Activated T-helper 9 cell treated with anti-CD3 and anti-CD28 coated beads, Interleukin-2, amount 50 U/mL, for 16 hours (primary cell): ENCODE results near the gene ISOC2.
"Not testable (repeated sequence)": the region's sequence is repeated elsewhere in the genome, so short reads cannot be mapped to it uniquely, and the experiment has no call there.

Source experiments
- DNase-seq: peaks from one replicate; pipeline ENCODE4 v3.0.0-alpha.2; 2020; ENCODE audit warnings: low read depth

The ISOC2 gene

DNA sequence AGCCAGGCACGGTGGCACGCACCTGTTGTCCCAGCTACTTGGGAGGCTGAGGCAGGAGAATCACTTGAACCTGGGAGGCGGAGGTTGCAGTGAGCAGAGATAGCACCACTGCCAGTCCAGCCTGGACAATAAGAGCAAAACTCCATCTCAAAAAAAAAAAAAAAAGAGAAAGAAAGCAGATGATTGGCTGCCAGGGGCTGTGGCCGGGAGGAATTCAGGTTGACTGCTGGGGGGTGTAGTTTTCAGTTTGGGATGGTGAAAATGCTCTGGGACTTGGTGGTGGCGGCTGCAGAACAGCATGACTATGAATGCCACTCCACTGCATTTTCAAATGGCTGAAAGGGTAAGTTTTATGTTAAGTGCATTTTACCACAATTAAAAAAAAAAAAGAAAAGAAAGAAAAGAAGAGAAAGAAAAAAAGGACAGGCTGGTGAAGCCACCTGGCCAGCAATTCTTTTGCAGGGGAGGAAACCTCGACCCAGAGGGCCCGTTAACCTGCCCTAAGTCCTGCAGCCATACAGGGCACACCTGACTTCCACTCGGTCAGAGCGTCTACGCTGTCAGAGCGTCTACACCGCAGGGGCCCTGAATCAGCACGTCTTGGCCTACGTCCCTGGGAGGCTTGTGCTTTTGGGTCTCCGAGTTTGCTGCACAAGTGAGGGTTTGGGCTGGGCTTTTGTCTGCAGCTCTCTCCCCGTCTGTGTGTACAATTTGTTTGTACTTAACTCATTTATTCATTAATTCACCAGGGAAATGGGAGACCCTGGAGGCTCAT is 3.6 kb downstream of the ISOC2 start:
- no peak for DNase-seq

DNA sequence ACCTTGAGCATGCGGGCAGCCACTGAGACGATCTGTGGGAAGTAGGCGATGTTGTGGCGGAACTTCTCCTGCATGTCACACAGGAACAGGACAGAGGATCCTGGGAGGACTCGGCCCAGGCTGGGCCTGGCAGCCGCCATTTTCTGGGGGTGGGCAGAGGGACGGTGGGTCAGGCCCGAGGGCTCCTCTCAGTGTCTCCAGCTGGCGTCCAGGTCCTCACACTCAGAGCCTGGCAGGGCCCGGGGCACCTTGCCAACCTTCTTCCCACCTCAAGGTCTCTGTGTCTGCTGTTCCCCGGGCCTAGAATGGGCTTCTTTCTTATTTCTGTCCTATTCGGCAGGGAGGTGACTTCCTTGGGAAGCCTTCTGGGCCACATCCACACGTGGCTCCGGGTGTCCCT is 5.1 kb downstream of the ISOC2 start:
- DNase-seq, result no peak

DNA sequence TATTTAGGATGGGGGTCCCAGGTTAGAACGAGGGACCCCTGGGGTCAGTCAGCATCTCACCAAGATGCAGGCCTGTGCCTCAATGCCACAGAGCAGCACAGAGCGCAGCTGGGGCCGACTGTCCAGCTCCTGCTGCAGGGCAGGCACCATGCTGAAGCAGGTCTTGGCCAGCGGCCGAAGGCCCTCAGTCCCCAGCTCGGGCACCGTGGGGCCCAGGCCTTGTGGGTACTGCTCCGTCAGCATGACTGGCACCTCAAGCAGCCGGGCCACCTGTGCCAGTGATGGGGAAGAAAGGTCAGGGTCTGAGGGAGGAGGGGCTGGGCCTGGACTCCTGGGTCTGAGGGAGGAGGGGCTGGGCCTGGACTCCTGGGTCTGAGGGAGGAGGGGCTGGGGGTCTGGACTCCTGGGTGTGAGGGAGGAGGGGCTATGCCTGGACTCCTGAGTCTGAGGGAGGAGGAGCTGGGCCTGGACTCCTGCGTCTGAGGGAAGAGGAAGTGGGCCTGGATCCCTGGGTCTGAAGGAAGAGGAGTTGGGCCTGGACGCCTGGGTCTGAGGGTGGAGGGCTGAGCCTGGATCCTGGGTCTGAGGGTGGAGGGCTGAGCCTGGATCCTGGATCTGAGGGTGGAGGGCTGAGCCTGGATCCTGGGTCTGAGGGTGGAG is 5.7 kb downstream of the ISOC2 start:
- no peak for DNase-seq

DNA sequence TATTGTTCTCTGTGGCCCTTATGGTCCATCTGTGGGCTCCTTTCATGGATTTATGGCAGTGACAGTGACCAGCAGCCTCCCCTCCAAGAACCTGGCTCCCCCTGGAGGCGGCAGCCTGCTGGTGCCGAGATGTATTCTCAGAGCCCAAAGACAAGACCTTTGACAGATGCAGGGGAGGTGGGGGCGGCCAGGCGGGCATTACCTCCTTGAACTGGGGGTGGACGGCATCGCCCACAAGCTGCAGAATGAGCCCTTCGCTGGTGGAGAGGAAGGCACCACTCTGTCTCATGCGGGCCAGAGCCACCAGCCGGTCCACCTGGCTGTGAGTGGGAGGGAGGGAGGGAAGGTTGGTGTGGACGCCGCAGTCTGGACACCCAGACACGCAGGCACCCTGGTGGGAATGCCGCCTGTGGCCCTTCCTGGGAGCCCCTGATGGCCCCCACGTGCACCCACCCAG is 6.6 kb downstream of the ISOC2 start:
- no peak for DNase-seq

DNA sequence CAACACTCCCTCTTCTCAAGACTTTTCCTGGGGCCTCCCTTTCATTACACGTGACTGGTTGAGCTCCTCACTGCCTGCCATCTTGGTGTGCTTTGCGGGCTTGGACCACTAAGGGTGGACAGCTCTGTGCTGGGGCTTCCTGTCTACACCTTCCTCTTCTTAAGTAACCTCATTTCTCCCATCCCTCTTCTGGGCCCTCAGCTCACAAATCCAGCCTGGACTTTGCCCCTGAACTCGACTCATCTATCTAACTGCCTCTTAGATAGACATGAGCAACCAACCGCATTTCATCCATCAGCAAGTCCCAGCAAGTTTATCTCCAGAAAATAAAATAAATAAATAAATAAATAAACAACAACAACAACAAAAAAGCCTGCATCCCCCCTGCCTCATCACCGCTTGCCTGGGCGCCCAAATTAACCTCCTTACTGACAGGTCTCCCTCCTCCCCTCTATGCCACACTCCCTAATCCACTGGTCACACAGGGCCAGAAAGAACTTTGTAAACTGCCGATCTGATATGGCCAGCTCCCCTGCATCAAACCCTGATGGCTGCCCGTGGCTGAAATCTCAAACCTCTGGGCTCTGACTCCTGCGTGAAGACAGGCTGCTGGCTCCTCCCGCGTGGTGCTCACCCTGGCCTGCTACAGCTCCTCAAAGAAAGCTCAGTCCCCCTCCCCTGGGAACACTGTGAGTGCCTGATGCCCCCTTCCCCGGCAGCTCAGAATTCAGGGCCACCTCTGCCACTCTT is 7.8 kb downstream of the ISOC2 start:
- DNase-seq, result no peak

DNA sequence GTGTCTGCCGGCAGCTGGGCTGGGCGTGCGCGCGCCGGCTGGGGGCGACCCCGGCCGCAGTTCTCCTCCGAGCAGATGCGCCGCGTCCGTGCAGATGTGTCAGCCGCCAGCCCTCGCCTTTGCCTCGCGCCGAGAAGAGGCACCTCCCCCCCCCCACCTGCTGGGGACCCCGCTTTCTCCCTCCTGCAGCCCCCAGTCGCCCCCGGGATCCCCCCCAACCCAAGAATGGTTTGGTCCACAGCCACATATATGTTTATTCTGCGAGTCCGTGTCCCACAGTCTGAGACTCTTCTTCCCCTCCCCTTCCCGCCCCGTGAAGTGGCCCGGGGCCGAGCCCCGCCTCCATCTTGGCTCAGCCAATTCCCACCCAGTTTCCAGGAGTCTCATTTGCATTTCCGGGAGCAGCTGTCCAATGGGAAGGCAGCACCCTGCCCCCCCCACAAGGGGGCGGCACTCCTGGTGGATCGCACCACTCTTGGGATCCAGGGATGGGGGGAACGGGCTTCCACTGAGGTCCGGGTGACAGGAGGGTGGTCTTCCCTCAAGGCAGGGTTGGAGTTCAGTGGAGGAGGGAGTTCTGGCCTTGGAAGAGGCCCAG is 8.6 kb downstream of the ISOC2 start:
- no peak for DNase-seq

DNA sequence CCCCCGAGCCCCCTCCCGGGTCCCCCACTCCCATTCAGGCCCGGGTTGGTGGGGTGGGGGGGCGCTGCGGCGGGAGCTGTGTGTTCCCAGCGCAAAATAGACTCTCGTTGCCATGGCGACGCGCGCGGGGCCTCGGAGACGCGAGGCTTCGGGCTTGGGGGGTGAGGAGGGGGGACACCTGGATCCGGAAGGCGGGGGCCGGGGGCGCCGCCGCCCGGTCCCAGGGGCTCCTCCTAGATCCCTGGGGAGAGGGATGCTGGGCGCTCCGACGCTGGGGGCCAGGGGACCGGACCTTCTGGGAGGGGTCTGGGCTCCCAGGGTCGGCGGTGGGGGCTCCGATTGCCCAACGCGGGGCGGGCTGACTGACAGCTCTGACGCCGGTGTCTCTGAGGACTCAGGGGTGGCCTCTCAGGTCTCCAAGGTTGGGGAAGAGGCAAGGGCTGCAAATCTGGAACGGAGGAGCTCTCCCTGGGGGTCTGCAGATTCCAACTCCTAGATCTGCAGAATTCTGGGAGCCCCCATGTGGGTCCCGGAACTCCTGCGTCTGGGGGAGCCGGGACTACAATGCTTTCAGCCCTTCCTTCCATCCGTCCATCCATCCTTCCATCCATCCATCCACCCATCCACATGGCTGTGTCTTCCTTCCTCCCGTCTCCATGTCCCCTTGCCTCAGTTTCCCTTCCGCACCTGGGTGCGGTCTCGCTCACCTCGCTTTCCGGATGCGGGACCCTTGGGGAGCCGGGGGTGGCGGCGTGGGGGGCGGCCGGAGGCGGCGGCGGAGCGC is 9.3 kb downstream of the ISOC2 start:
- DNase-seq, result no peak

DNA sequence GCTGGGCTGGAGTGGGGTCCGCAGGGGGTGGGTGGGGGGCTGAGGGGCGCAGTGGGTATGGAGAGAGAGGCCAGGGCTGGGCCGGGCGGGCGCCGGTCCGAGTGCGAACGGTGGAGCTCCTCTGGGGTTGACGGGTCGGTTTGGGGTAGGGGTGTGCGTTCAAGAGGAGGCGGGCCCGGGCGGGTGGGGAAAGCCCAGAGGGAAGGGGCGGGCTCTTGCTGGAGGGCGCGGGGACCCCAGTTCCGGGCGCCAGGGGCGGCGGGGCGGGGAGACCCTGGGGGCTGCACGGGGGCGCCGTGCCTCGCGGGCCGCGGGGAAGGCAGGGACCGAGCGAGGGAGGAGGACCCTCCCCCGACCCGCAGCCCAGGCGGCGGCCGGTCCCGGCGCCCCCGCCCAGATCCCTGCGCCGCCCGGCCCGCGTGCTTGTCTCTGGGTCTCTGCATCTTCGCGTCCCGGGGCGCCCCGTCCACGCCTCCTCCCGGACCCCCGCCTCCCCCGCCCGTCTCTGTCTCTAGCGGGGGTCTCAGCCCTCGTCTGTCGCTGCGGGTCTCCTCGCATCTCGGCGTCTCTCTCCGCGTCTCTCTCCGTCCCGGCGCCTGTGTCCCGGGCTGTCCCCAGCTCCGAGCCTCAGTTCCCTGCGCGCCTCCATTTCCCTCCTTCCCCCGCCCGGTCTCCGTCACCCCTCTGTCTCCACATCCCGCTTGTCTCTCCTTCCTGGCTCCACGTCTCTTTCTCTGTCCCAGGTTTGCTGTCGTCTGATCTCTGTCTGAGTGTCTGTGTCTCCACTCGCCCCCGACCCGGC is 10.1 kb downstream of the ISOC2 start:
- no peak for DNase-seq

DNA sequence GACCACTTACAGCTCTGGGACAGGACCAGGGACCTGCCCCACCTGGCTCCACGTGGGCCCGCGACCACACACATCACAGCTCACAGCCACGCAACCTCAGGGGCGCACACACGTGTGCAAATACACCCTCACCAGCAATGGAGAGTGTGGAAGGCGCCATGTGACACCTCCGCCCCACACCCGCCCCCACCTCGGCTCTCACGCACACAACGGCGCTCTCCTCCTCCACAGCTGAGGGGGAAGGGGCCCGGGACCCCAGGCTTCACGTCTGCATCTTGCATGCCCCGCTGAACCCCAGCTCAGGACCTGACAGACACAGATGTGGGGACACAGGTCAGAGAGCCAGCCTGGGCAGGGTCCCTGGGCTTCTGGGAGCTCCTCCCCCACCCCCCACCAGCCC is 12.0 kb downstream of the ISOC2 start:
- DNase-seq, result no peak

DNA sequence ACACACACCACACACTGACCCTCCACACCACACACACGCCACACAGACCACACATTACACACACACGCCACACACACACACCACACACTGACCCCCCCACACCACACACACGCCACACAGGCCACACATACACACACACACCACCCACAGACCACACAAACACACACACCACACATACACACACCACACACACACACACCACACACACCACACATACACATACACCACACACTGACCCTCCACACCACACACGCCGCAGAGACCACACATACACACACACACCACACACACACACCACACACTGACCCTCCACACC is 13.3 kb downstream of the ISOC2 start:
- DNase-seq, result not testable (repeated sequence)

DNA sequence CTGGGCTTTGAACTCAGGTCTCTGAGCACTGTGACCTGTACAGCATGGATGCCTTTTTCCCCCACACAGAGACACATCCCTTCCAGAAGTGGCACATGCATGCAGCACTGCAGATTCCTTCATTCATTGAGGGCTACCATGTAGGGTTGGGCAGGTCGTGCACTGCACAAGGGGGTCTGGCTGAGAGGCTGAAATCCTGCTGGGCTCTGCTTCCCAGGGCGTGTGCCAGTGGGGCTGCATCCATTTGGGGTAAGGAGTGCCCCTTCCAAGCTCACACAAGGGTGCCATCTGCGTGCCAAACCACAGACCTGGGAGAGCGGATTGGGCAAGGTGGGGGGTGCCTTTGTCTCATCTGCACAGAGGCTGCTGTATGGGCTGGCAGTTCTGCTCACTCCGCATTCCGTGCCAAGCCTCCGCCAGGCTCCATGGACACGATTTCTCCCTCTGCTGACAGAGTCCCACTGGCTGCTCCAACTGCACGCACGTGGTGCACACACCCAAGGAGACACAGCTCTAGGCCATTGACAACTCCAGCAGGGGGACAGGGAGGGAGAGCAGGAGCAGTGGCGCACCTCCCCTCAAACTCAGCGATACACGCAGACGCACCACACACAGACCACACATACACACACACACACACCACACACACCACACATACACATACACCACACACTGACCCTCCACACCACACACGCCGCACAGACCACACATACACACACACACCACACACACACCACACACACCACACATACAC is 13.8 kb downstream of the ISOC2 start:
- no peak for DNase-seq

DNA sequence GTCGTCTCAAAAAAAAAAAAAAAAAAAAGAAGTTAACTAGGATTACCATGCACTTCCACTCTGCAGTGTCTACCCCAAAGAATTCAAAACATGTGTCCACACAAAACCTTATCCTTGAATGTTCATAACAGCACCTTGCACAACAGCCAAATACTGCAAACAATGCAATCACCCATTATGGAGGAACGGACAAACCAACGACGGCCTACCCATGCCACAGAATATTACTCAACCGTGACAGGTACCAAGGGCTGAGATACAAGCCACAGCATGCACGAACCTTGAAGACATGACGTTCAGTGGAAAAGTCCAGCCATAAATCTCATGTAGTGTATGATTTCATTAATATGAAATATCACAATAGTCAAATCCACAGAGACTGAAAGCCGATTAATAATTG is 15.4 kb downstream of the ISOC2 start:
- no peak for DNase-seq

DNA sequence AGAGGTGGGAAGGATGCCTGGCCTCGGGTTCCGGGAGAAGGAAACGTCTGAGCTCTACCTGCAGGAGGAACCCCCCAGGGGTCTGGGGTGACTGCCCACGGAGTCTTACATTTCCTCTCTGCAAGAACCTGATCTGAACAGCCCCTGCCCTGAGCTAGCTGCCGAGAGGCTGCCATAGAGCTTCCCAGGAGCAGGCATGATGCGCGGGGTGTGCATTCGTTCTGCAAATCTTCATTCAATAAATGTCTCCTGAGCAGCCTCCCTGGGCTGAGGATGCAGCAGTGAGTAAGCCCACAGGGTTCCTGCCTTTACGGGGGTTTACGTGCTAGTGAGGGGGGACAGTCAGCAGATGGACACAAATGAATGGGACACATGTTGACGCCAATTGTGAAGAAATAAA is 16.8 kb downstream of the ISOC2 start:
- no peak for DNase-seq

DNA sequence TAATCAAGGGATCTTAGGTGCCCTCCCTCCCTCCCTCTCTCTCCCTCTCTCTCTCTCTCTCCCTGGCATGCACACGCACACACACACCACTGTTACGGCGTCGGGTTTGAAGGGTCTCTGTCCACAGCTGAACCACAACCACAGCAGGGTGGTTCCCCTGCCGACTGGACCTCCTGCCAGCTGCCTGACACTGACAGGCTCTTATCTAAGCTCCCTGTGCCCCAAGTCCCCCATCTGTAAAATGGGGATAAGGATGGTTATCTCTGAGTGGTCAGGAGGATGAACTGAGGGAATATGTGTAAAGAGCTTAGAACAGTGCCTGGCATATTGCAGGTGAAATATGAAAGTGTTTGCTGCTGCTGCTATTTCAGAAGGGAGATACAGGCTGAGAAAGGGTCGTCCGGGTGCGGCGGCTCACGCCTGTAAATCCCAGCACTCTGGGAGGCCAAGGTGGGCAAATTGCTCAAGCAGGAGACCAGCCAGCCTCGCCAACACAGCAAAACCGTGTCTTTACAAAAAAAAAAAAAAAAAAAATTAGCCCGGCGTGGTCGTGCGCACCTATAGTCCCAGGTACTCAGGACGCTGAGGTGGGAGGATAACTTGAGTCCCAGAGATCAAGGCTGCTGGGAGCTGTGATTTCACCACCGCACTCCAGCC is 17.5 kb downstream of the ISOC2 start:
- DNase-seq, result no peak

DNA sequence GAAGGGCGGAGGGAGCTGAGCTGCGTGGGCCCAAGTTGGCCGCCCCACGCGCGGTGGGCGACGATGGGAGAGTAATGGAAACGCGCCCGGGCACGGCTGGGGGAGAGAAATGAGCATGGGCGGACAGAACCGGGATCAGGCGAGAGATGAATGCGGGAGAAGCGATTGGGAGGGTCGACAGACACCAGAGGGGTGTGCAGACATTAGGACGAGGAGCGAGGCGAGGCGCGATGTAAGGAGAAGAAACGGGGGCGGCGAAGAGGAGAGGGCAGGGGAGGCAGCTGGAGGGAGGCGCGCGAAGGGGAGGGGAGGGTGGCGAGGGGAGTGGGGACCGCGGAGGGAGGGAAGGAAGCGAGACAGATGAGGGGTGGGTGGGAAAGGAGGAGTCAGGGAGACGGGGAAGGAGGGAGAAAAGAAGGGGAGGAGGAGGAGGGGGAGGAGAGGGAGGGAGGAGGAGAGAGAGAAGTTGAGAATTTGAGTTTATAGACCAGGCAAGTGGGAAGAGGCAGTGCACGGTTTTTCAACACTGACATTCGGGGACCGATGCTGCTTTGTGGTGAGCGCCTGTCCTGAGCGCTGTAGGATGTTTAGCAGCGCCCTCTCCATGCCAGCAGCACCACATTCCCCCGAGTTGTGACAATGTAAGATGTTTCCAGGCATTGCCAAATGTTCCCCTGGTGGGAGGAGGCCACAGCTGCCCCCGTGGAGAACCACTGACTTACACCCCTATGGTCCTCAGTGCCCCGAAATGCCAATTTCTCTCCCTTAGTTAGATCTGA is 18.2 kb downstream of the ISOC2 start, which contains the start of gene SHISA7:
Gene SHISA7 (minus strand): TSS at position 256 of the 779 bp plus-strand sequence. CDS start 437 bp downstream, outside the sequence.
- no peak for DNase-seq

DNA sequence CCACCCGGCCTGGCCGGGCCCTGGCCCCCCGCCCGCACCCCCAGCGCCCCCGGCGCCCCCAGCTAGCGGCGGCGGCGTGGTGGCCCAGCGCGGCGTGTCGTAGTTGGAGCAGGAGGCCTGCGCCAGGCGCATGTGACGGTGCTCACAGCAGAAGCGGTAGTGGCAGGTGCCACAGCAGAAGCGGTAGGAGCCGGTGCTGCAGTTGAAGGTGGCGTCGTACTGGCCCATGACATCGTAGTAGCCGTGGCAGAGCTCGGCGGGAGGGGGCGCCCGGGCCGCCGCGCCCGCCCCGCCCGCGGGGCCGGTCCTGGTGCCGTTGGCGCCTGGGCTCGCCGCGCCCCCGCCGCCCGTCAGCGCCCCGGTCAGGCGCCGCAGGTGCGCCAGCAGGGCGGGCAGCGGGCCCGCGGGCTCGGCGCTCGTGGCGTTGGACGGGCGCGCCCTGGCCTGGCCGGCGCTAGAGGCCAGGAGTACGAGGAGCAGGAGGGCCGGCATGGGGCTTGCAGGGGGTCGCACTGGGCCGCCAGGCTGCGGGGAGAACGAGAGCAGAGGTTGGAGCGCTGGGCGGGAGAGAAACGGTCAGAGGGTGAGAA is 19.0 kb downstream of the ISOC2 start:
- DNase-seq, result no peak

DNA sequence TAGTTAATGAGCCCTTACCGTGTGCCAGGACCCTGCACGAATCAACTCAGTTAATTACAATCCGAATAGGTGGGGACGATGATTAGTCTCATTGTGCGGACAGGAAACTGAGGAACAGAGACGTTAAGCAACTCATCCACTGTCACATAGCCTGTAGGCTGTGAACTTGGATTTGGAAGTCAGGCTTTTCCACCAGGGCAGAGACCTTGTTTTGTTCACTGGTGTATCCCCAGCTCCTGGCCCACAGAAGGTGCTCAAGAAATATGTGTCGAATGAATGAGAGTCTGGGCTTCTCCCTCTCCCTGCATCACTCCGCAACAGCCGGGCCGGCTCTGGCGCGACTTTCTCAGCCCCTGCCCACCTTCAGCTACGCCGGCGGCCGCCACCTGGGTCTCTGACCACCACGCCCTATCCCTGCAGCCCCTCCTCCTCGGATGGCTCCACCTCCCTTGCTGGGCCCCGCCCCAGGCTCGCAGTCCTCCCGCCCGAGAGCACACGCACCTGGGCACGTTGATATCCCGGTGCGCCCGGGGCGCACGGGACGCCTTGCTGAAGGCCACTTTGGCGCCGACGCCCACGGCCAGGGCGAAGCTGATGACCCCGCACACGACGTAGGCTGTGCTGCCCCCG is 19.6 kb downstream of the ISOC2 start:
- no peak for DNase-seq

DNA sequence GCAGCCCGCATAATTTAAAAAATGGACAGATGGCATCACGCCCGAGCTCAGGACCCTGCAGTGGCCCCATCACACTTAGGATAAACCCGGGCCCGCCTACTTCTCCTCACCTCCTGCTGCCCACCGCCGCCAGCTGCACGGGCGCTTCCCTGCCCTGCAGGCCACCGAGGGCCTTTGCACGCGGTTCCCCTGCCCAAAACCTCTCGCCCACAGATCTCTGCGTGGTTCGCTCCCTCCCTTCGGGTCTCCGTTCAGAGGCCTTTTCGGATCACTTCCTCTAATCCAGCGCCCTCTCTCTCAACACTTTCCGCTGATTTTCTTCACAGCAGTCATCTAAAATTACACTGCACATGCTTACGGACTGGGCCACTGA is 20.1 kb downstream of the ISOC2 start:
- DNase-seq, result no peak
